ENCODE results near the gene ECT2L. TPM values are rescaled to one million over a fixed set of nuclear protein-coding genes. Genes with fewer than 3 reads are reported as not detected.

Gene ECT2L, protein sequence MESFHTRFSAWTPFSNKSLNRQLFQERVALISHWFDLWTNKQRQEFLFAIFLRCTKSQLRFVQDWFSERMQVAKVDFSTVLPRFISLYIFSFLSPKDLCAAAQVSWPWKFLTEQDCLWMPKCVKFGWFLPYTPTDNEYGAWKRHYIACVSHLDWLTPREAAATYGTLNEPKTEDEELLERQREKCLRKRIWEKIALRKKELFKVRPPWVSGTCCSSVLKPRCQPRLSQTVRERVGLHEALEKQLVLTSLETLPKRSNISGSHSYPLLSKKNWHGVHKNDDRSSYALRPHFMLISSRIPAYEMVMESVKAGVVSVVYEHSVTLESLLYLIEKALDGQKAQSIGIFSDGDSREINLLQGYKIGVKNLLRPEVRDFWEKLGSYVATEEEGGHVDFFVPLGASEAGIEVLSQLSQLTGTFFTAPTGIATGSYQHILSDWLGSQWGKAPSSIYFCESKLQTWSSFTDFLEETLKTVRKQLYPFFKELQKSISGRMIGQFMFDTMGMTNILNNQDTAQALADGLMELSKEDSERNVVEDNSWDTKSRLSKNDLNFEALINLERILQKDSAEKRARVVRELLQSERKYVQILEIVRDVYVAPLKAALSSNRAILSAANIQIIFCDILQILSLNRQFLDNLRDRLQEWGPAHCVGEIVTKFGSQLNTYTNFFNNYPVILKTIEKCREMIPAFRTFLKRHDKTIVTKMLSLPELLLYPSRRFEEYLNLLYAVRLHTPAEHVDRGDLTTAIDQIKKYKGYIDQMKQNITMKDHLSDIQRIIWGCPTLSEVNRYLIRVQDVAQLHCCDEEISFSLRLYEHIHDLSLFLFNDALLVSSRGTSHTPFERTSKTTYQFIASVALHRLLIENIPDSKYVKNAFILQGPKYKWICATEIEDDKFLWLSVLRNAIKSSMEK
- total RNA-seq, result 0.12 TPM in 1 of 2 replicates, not detected in the other

DNA sequence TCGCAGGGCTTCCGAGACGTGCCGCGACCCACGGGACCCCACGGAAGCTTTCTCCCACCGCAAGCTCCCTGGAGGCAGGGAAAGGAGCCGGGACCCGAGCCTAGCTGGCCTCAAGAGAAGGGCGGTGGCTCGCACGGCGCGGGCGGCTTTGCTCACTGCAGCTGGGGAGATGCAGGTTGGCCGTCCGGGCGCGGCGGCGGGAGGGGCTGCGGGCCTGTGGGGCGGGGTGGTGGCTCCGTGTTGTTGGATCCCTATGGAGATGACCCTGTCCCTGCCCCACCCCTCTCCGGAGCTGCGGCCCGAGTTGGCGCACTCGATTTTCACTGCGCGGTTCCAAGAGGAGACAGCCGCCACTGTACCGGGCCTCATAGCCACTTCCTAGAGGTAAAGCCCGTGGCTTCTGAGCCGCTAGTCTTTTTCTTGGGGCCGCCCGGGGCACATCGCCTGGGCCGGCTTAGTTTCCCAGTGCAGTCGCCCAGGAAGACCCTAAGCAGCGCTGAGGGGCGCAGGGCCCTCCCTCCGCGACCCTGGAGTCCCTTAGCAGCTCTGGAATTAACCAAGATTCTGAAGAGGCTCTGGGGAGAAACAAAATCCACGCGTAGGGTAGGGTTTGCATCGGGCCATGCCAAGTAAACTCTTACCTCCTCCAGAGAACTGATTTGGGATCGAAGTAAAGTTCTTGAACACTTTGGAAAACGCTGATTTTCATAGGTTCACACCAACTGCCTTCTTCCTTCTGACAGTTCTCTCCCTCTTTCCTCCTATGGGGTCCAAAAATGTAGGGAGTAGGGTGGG is at the start of gene ECT2L:
ECT2L (plus strand) TSS at position 279 of the 795 bp plus-strand sequence. CDS start 17,188 bp downstream, outside the sequence.

DNA sequence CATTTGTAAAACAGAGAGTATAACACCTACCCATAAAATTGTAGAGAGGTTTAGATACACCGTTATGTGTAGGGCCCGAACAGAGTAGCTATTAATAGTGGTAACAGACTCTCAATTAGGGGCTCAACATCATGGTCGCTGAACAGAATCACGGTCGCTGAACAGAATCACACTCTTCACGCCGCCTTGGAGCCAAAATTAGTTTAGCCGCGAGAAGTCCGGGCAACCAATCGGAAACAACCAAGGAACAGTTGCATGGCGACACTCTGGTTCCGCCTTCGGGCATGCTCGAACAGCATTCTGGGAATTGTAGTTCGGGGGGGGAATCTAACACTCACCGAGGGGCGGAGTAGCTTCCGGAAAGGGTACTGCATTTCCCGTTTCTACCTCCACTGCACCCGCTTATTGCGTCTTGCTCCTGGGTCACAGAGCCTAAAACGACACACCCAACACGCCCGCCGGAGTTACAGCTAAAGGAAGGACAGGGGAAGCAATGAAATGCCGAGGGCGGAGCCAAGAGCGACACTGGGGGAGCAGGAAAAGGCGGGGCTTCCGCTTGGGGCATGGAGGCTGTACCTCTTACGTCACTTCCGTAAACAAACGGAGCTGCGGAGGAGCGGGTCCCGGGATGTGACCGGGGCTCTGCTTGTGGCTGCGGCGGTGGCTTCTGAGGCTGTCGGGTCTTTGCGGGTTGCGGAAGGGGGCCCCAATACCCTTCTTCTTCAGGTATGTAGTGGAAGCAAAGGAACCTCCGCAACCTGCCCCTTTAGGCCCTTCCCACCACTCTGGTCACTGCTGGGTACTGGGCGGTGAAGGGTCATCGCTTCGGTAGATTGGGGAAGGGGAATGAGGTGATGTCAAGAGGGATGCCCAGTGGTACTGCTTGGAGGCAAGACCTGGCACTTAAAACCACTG is 22.5 kb upstream of the ECT2L start, which contains the start of gene CCDC28A:
CCDC28A (plus strand) TSS at position 593 of the 915 bp plus-strand sequence. CDS start 2,352 bp downstream, outside the sequence.

Other genes starting within 250 kb of the ECT2L start
- gene CCDC28A, start 22.3 kb upstream of the ECT2L start, total RNA-seq, result 17.9 and 18.6 TPM in 2 replicates
- 29.5 and 34.4 TPM in 2 replicates for gene REPS1, start 192.2 kb downstream of the ECT2L start, total RNA-seq
- gene ABRACL, start 232.7 kb downstream of the ECT2L start, total RNA-seq, result 31.6 and 44.9 TPM in 2 replicates

Measured in uterine smooth muscle cell (primary cell).